Right lobe of liver (tissue), 4 donors: ENCODE measurements around the gene ZFP36L1.

Experiments used
- CTCF ChIP-seq, 4 donors: fragments of 200-600 bp in 3 of 4; fragments of 450-650 bp in 1 of 4; IDR thresholded peaks; one replicate each; pipeline versions ENCODE4 v1.5.1 to v1.8.0; 2016 to 2022; ENCODE audit warnings: antibody characterized with exemption in 4 of 4, mild to moderate bottlenecking in 2 of 4
- POLR2A ChIP-seq: fragments of 450-650 bp; IDR thresholded peaks from one replicate; pipeline ENCODE4 v1.6.1; 2017; ENCODE audit warnings: antibody characterized with exemption, mild to moderate bottlenecking
- donor health status: DM: no; HTN: no; CAD: no.
- donor health status: DM: no; HTN: no; CAD: no.
- donor health status: DM: no; HTN: yes; CAD: no.

DNA sequence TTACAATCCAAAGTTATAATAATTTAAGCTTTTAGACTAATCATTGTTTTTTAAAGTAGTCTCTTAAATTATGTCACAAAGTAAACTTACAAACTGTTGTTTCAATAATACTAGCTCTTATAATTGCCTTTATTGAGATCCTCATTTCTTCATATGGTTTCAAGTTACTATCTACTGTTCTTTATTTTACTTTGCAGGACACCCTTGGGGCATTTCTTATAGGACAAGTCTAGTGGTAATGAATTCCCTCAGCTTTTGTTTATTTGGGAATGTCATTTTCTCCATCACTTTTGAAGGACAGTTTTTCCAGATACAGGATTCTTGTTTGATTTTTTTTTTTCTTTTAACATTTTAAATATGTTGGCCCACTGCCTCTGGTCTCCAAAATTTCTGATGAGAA is 8.1 kb upstream of the ZFP36L1 start:
- TF ChIP-seq CTCF (IDR thresholded peaks at IDR 0.05) (no peak), POLR2A (no peak)
